C4-2B (cell line): ENCODE results near the gene C16orf95.

Source experiments
- H3K27ac ChIP-seq: fragments of 450-650 bp; 2 replicates; pipeline ENCODE4 v1.5.1; 2017
- CTCF ChIP-seq: fragments of 450-650 bp; conservative IDR thresholded peaks from 2 replicates; pipeline ENCODE4 v1.5.1; 2017; ENCODE audit warnings: mild to moderate bottlenecking
- ZFX ChIP-seq: fragments of 450-650 bp; IDR thresholded peaks from 2 replicates; pipeline ENCODE4 v1.6.1; 2017

The C16orf95 gene

GRCh38 chr16:87351320-87351698 lies 34.1 kb upstream of the C16orf95 start:
- TF ChIP-seq ZFX (no peak), CTCF (no peak)
- no peak overlapping the region for H3K27ac ChIP-seq

- no peak for TF ChIP-seq CTCF
- TF ChIP-seq ZFX = no peak
- H3K27ac ChIP-seq = no peak overlapping the region
Measured at GRCh38 chr16:87350681-87351319, 33.6 kb upstream of the C16orf95 start.

GRCh38 chr16:87350031-87350430 lies 32.8 kb upstream of the C16orf95 start:
- TF ChIP-seq ZFX (no peak), CTCF (no peak)
- H3K27ac ChIP-seq = no peak overlapping the region

- TF ChIP-seq ZFX = no peak
- TF ChIP-seq CTCF = no peak
- H3K27ac ChIP-seq = no peak overlapping the region
Measured at GRCh38 chr16:87348616-87349157, 31.5 kb upstream of the C16orf95 start.

- no peak overlapping the region for H3K27ac ChIP-seq
- no peak for TF ChIP-seq ZFX
Measured at GRCh38 chr16:87347932-87348615, 30.9 kb upstream of the C16orf95 start.

- TF ChIP-seq ZFX = no peak
- no peak for TF ChIP-seq CTCF
- no peak overlapping the region for H3K27ac ChIP-seq
Measured at GRCh38 chr16:87346517-87347060, 29.4 kb upstream of the C16orf95 start.

- no peak for TF ChIP-seq CTCF
- TF ChIP-seq ZFX = no peak
- no peak overlapping the region for H3K27ac ChIP-seq
Measured at GRCh38 chr16:87345726-87346424, 28.7 kb upstream of the C16orf95 start.
